Effector CD8-positive, alpha-beta T cell (primary cell): ENCODE data around the gene OLFM1.

Experiments used
- DNase-seq: peaks from one replicate; lab custom pipeline; 2025; lab: John Stamatoyannopoulos, UW

The OLFM1 gene

GRCh38 chr9:135090081-135090480 is 2.6 kb downstream of the OLFM1 start:
- no peak for DNase-seq

GRCh38 chr9:135090547-135090946 is 3.1 kb downstream of the OLFM1 start:
- no peak for DNase-seq

- DNase-seq = no peak
Observed at GRCh38 chr9:135091545-135091944, 4.1 kb downstream of the OLFM1 start.

- DNase-seq = no peak
Observed at GRCh38 chr9:135093111-135093510, 5.6 kb downstream of the OLFM1 start.

GRCh38 chr9:135093911-135094584 is 6.6 kb downstream of the OLFM1 start:
- no peak for DNase-seq

- no peak for DNase-seq
Observed at GRCh38 chr9:135095470-135096407, 8.3 kb downstream of the OLFM1 start.

GRCh38 chr9:135096408-135096895 is 9.0 kb downstream of the OLFM1 start:
- DNase-seq = no peak

- no peak for DNase-seq
Observed at GRCh38 chr9:135098400-135099105, 11.1 kb downstream of the OLFM1 start.

GRCh38 chr9:135099574-135099973 is 12.1 kb downstream of the OLFM1 start:
- no peak for DNase-seq

GRCh38 chr9:135100241-135100681 is 12.8 kb downstream of the OLFM1 start:
- DNase-seq = no peak

GRCh38 chr9:135100725-135101410 is 13.4 kb downstream of the OLFM1 start:
- DNase-seq = no peak

GRCh38 chr9:135101486-135101885 is 14.0 kb downstream of the OLFM1 start:
- no peak for DNase-seq

- DNase-seq = no peak
Observed at GRCh38 chr9:135101926-135102325, 14.5 kb downstream of the OLFM1 start.

GRCh38 chr9:135102331-135102730 is 14.9 kb downstream of the OLFM1 start:
- DNase-seq = no peak

- DNase-seq = no peak
Observed at GRCh38 chr9:135103001-135103446, 15.6 kb downstream of the OLFM1 start.

GRCh38 chr9:135103931-135104639 is 16.6 kb downstream of the OLFM1 start:
- no peak for DNase-seq

GRCh38 chr9:135104761-135105160 is 17.3 kb downstream of the OLFM1 start:
- DNase-seq = no peak

GRCh38 chr9:135105211-135105745 is 17.8 kb downstream of the OLFM1 start:
- no peak for DNase-seq

- DNase-seq = no peak
Observed at GRCh38 chr9:135105938-135106491, 18.5 kb downstream of the OLFM1 start.

- no peak for DNase-seq
Observed at GRCh38 chr9:135106551-135107270, 19.2 kb downstream of the OLFM1 start.
